GM23248 (cell line): Measurements from ENCODE around the gene NKAIN4. TPM values are rescaled to one million over a fixed set of nuclear protein-coding genes. Genes with fewer than 3 reads are reported as not detected.

Experiments
- DNase-seq: peaks from one replicate; pipeline ENCODE4 v3.0.0-alpha.2; 2015
- H2AFZ ChIP-seq: fragments of 200-600 bp; sonication (generic); 2 replicates; pipeline ENCODE4 v1.6.1; 2016; ENCODE audit warnings: antibody characterized with exemption
- H3F3A ChIP-seq: fragments of 200-600 bp; sonication (generic); 2 replicates; pipeline ENCODE4 v1.6.1; 2016; ENCODE audit warnings: mild to moderate bottlenecking, antibody characterized with exemption, mixed run types; ENCODE audit not compliant: insufficient read depth
- H3K27ac ChIP-seq: fragments of 200-600 bp; sonication (generic); 2 replicates; pipeline ENCODE4 v1.5.1; 2016; ENCODE audit warnings: mild to moderate bottlenecking
- H3K27me3 ChIP-seq: fragments of 200-600 bp; sonication (generic); replicated peaks from 2 replicates; pipeline ENCODE4 v1.6.1; 2016; ENCODE audit warnings: mild to moderate bottlenecking; ENCODE audit not compliant: insufficient read depth
- H3K36me3 ChIP-seq: fragments of 200-600 bp; sonication (generic); 2 replicates; pipeline ENCODE4 v1.6.1; 2016; ENCODE audit warnings: low read depth, mild to moderate bottlenecking
- H3K4me1 ChIP-seq: fragments of 200-600 bp; sonication (generic); 2 replicates; pipeline ENCODE4 v1.6.1; 2016; ENCODE audit warnings: mild to moderate bottlenecking; ENCODE audit not compliant: insufficient read depth
- H3K4me2 ChIP-seq: fragments of 200-600 bp; sonication (generic); one replicate; pipeline ENCODE4 v1.6.1; 2016; ENCODE audit warnings: mild to moderate bottlenecking; ENCODE audit not compliant: unreplicated experiment
- H3K4me3 ChIP-seq: fragments of 200-600 bp; sonication (generic); 2 replicates; pipeline ENCODE4 v1.5.1; 2016; ENCODE audit warnings: mild to moderate bottlenecking
- H3K79me2 ChIP-seq: fragments of 200-600 bp; sonication (generic); 2 replicates; pipeline ENCODE4 v1.6.1; 2016; ENCODE audit warnings: mild to moderate bottlenecking; ENCODE audit not compliant: insufficient read depth
- H3K9ac ChIP-seq: fragments of 200-600 bp; sonication (generic); 2 replicates; pipeline ENCODE4 v1.6.1; 2016; ENCODE audit warnings: mild to moderate bottlenecking
- H3K9me2 ChIP-seq: fragments of 200-600 bp; sonication (generic); 2 replicates; pipeline ENCODE4 v1.6.1; 2016; ENCODE audit warnings: mixed run types, mild to moderate bottlenecking, moderate library complexity; ENCODE audit not compliant: insufficient read depth
- H3K9me3 ChIP-seq: fragments of 200-600 bp; sonication (generic); one replicate; pipeline ENCODE4 v1.6.1; 2017; ENCODE audit warnings: low read depth
- H4K20me1 ChIP-seq: fragments of 200-600 bp; sonication (generic); 2 replicates; pipeline ENCODE4 v1.6.0; 2016; ENCODE audit not compliant: insufficient read depth
- EZH2 ChIP-seq: fragments of 200-600 bp; sonication (generic); IDR thresholded peaks from 2 replicates; pipeline ENCODE4 v1.6.1; 2018; ENCODE audit warnings: antibody characterized with exemption, mild to moderate bottlenecking; ENCODE audit not compliant: insufficient read depth, poor library complexity, severe bottlenecking
- EZH2phosphoT487 ChIP-seq: fragments of 200-600 bp; sonication (generic); IDR thresholded peaks from 2 replicates; pipeline ENCODE4 v1.6.1; 2018; ENCODE audit warnings: antibody characterized with exemption, moderate library complexity, mild to moderate bottlenecking, low read depth; ENCODE audit not compliant: insufficient read depth
- WGBS, 2 experiments: methylation state at CpG; one replicate each; pipeline ENCODE4 v1.1.6; 2015 to 2017; ENCODE audit warnings: low lambda C conversion rate in 2 of 2, low coverage in 1 of 2; ENCODE audit errors: missing lambda C conversion rate in 2 of 2; 5-methylcytosine and 5-hydroxymethylcytosine counted together
- in situ Hi-C: fragments of 300-500 bp; cut with MboI; formaldehyde crosslinking; loops from 2 replicates; pipeline ENCODE4 v1.15.0; 2020
- polyA plus RNA-seq: library from polyadenylated mRNA; unstranded; fragments of >200 nt; fragmentation: Nextera tagmentation; extraction: Ambion mirVana; gene quantifications from 2 replicates; pipeline ENCODE4 v1.2.1, GENCODE V29; 2016
- total RNA-seq: library from RNA; depleted of rRNA; stranded (reverse); fragments of >200 nt; shearing (Covaris generic); gene quantifications from 2 replicates; pipeline ENCODE4 v1.2.3, GENCODE V29; 2014

Gene NKAIN4
- total and polyA plus RNA-seq, 2 experiments from 2014 or later = not detected

GRCh38 chr20:63292904-63293303 lies 38.6 kb upstream of the NKAIN4 start, which contains the start of gene COL20A1:
Gene COL20A1, plus strand, starts transcription at chr20:63293186. Its CDS starts 1,922 bp downstream, at chr20:63295108.
- no peak for TF ChIP-seq EZH2
- no peak for TF ChIP-seq EZH2phosphoT487
- no peak within 1 kb of the TSS for H3K27ac ChIP-seq
- H3K4me3 ChIP-seq = no peak within 1 kb of the TSS
- H3K4me2 ChIP-seq = no peak within 1 kb of the TSS
- WGBS, 2 experiments = 20 to 42% methylated on average over 5 to 7 of the region's 7 CpGs
- H3K79me2 ChIP-seq = no peaks in the 10 kb centered on the region
- DNase-seq = no peak
- H3K9me2 ChIP-seq = no peaks in the 10 kb centered on the region
- H2AFZ ChIP-seq = no peak within 1 kb of the TSS
- H3F3A ChIP-seq = no peaks in the 10 kb centered on the region
- H3K9ac ChIP-seq = no peak within 1 kb of the TSS
- H3K36me3 ChIP-seq = no peaks in the 10 kb centered on the region; the same call in 1 of the 2 replicates
- H3K4me1 ChIP-seq = no peaks in the 10 kb centered on the region
- H4K20me1 ChIP-seq = no peaks in the 10 kb centered on the region
- H3K9me3 ChIP-seq = no peaks in the 10 kb centered on the region
- H3K27me3 ChIP-seq = peaks cover 22% of the 10 kb centered on the region
- in situ Hi-C loops = no loop called here

DNA sequence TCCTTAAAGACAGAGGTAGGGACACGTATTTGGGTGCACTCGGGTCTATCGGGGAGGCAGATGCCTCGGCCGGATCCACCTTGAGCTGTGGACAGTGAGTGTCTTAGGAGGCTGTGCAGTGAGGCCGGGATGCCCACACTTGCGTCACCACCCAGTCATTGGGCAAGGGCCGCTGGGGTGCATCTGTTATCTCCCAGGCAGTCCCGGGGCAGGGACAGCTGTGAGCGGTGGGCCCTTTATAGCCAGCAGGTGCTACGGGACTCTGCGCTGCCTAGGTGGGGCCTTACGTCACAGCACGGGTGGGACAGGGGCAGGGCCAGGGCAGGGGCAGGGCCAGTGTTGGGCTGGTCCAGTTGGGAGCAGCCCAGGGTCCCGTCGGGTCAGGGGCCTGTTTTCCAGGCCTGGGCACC lies 38.0 kb upstream of the NKAIN4 start:
- no peak overlapping the region for H2AFZ ChIP-seq
- H3K36me3 ChIP-seq = no peaks in the 10 kb centered on the region; the same call in 1 of the 2 replicates
- no peaks in the 10 kb centered on the region for H4K20me1 ChIP-seq

GRCh38 chr20:63291811-63292210 lies 37.5 kb upstream of the NKAIN4 start:
- no peaks in the 10 kb centered on the region for H3K79me2 ChIP-seq
- WGBS, 2 experiments = 80 to 82% methylated on average over 10 of the region's 10 CpGs
- no peak overlapping the region for H3K27ac ChIP-seq
- DNase-seq = no peak
- no peaks in the 10 kb centered on the region for H3K9me3 ChIP-seq
- H3F3A ChIP-seq = no peaks in the 10 kb centered on the region
- no peak overlapping the region for H3K9ac ChIP-seq
- H3K27me3 ChIP-seq = peaks cover 21% of the 10 kb centered on the region
- H4K20me1 ChIP-seq = no peaks in the 10 kb centered on the region
- no peaks in the 10 kb centered on the region; the same call in 1 of the 2 replicates for H3K36me3 ChIP-seq
- no peak overlapping the region for H3K4me3 ChIP-seq
- no peaks in the 10 kb centered on the region for H3K9me2 ChIP-seq
- TF ChIP-seq EZH2 (no peak), EZH2phosphoT487 (no peak)
- in situ Hi-C loops = no loop called here
- no peak overlapping the region for H2AFZ ChIP-seq
- no peak overlapping the region for H3K4me2 ChIP-seq
- no peaks in the 10 kb centered on the region for H3K4me1 ChIP-seq

More for the DNA sequence above, 38.0 kb upstream of the NKAIN4 start:
- in situ Hi-C loops = no loop called here
- H3F3A ChIP-seq = no peaks in the 10 kb centered on the region
- 50 to 69% methylated on average over 13 to 16 of the region's 16 CpGs for WGBS, 2 experiments
- H3K4me3 ChIP-seq = no peak overlapping the region
- DNase-seq = no peak
- H3K9me2 ChIP-seq = no peaks in the 10 kb centered on the region
- no peak overlapping the region for H3K4me2 ChIP-seq
- no peaks in the 10 kb centered on the region for H3K79me2 ChIP-seq
- no peak for TF ChIP-seq EZH2phosphoT487
- no peak for TF ChIP-seq EZH2
- H3K27me3 ChIP-seq = peaks cover 21% of the 10 kb centered on the region
- no peaks in the 10 kb centered on the region for H3K9me3 ChIP-seq
- H3K27ac ChIP-seq = no peak overlapping the region
- no peak overlapping the region for H3K9ac ChIP-seq
- no peaks in the 10 kb centered on the region for H3K4me1 ChIP-seq

DNA sequence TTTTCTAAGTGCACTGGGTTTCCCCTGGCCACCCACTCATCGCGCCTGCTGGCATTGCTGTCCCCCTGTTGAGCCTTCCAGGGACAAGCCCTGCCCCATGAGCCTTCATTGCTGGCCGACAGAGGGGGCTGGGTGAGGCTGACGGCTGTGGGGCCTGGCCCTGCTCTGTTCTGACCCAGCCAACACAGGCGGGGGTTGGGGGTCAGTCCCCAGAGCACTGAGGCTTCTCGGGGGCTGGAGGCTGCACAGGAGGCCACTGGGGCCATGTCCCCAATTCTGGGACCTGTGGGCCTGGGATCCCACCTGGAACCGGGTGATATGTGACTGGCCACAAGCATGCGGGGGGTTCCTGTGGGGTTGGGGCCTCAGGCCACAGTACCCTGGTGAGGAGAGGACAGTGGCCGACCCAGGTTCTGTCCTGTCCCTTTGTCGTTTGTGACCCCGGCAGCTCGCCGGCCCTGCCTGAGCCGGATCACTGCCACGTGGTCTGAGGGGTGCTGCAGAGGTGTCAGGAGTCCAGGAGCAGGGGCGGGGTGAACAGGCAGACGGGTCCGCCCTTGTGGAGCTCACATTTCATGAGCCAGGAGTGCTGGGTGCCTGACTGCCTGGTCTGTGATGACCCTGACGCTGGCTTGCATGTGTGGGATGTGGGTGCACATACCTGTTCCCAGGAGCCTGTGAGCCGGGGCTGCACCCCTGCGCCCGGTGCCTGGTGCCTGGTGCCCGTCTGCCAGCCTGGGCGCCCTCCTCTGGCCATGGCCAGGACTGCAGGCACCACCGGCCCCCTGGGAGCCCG lies 36.6 kb upstream of the NKAIN4 start:
- Histone ChIP-seq H3K4me3 (no peak overlapping the region), H3K4me2 (no peak overlapping the region), H3K4me1 (no peaks in the 10 kb centered on the region), H3F3A (no peaks in the 10 kb centered on the region), H4K20me1 (no peaks in the 10 kb centered on the region), H3K27me3 (peaks cover 16% of the 10 kb centered on the region), H2AFZ (no peak overlapping the region), H3K36me3 (peaks cover 3% of the 10 kb centered on the region; the same call in 1 of the 2 replicates), H3K9me3 (no peaks in the 10 kb centered on the region), H3K9me2 (no peaks in the 10 kb centered on the region), H3K27ac (no peak overlapping the region), H3K79me2 (no peaks in the 10 kb centered on the region), H3K9ac (no peak overlapping the region)
- peak; percentile 70 for DNase-seq
- in situ Hi-C loops = no loop called here
- WGBS, 2 experiments = 13 to 16% methylated on average over 23 to 24 of the region's 26 CpGs
- no peak for TF ChIP-seq EZH2
- no peak for TF ChIP-seq EZH2phosphoT487
